HepG2 (cell line): Measurements from ENCODE around the gene MAT2A. TPM values are rescaled to one million over a fixed set of nuclear protein-coding genes. Genes with fewer than 3 reads are reported as not detected.

ENCODE experiments used
- ATAD3A ChIP-seq: sonication (generic); formaldehyde crosslinking; IDR thresholded peaks from 2 replicates; pipeline ENCODE4 v1.4.0; 2020; ENCODE audit warnings: missing genetic modification reagents
- CBFB ChIP-seq: sonication (generic); formaldehyde crosslinking; IDR thresholded peaks from 2 replicates; pipeline ENCODE4 v1.4.0; 2020; ENCODE audit warnings: missing genetic modification reagents
- FOXK1 ChIP-seq: sonication (generic); formaldehyde crosslinking; IDR thresholded peaks from 2 replicates; pipeline ENCODE4 v1.4.0; 2020; ENCODE audit warnings: low read depth, missing genetic modification reagents, borderline replicate concordance
- GATAD1 ChIP-seq: IDR thresholded peaks from 2 replicates; pipeline ENCODE4 v1.6.1; 2016; ENCODE audit warnings: missing genetic modification reagents, missing compliant biosample characterization
- KAT8 ChIP-seq: IDR thresholded peaks from 2 replicates; pipeline ENCODE4 v1.6.1; 2016; ENCODE audit warnings: missing genetic modification reagents, missing compliant biosample characterization
- KDM1A ChIP-seq: IDR thresholded peaks from 2 replicates; pipeline ENCODE4 v1.6.1; 2016; ENCODE audit warnings: missing compliant biosample characterization
- KDM5B ChIP-seq: sonication (generic); formaldehyde crosslinking; IDR thresholded peaks from 2 replicates; pipeline ENCODE4 v1.4.0; 2020; ENCODE audit warnings: missing genetic modification reagents, mild to moderate bottlenecking, borderline replicate concordance
- SMYD3 ChIP-seq: sonication (generic); formaldehyde crosslinking; IDR thresholded peaks from 2 replicates; pipeline ENCODE4 v1.8.1; 2023; ENCODE audit warnings: mild to moderate bottlenecking, missing genetic modification reagents
- ZFYVE20 ChIP-seq: sonication (generic); formaldehyde crosslinking; IDR thresholded peaks from 2 replicates; pipeline ENCODE4 v1.8.0; 2023; ENCODE audit warnings: low read depth, mild to moderate bottlenecking, moderate library complexity, missing genetic modification reagents, borderline replicate concordance
- ZNF33B ChIP-seq: sonication (generic); formaldehyde crosslinking; IDR thresholded peaks from 2 replicates; pipeline ENCODE4 v1.5.1; 2020; ENCODE audit warnings: mild to moderate bottlenecking, missing genetic modification reagents
- ZNF510 ChIP-seq: sonication (generic); formaldehyde crosslinking; IDR thresholded peaks from 2 replicates; pipeline ENCODE4 v1.4.0; 2020; ENCODE audit warnings: low read depth, mild to moderate bottlenecking, missing genetic modification reagents
- ZNF530 ChIP-seq: sonication (generic); formaldehyde crosslinking; IDR thresholded peaks from 2 replicates; pipeline ENCODE4 v1.5.0; 2020; ENCODE audit warnings: low read depth, mild to moderate bottlenecking, missing genetic modification reagents
- ZNF839 ChIP-seq: sonication (generic); formaldehyde crosslinking; IDR thresholded peaks from 2 replicates; pipeline ENCODE4 v1.4.0; 2020; ENCODE audit warnings: missing genetic modification reagents, mild to moderate bottlenecking, borderline replicate concordance
- polyA plus RNA-seq, 8 experiments: library from polyadenylated mRNA; depleted of rRNA in 3 of 8; stranded (reverse) in 7 of 8; unstranded in 1 of 8; fragments of >200 nt; fragmentation: Illumina TruSeq in 4 of 8; extraction: Trizol in 4 of 8; gene quantifications; 2 replicates each; pipeline versions ENCODE4 v1.2.1 to v1.2.3, GENCODE V29; 2011 to 2016; ENCODE audit warnings: low read depth in 4 of 8, missing spikeins in 1 of 8, mixed read lengths in 1 of 8; ENCODE audit not compliant: insufficient read depth in 1 of 8
- total RNA-seq, 5 experiments: library from RNA; depleted of rRNA; stranded (reverse); fragments of >200 nt; fragmentation: Illumina TruSeq; extraction: Trizol; gene quantifications; 2 replicates each; pipeline ENCODE4 v1.2.3, GENCODE V29; 2016; ENCODE audit warnings: low read depth in 1 of 5
- TF ChIP-seq, protein P1 (sequence below), 2 experiments: sonication (generic) in 1 of 2; formaldehyde crosslinking in 1 of 2; IDR thresholded peaks; 2 replicates each; pipeline versions ENCODE4 v1.6.1 to v1.9.0; 2014 to 2022; ENCODE audit warnings: antibody characterized with exemption in 1 of 2, borderline replicate concordance in 1 of 2, inconsistent platforms in 1 of 2, low read depth in 1 of 2, missing genetic modification reagents in 1 of 2
- TF ChIP-seq, protein P2 (sequence below): sonication (generic); formaldehyde crosslinking; IDR thresholded peaks from 2 replicates; pipeline ENCODE4 v1.5.1; 2020; ENCODE audit warnings: missing genetic modification reagents, mild to moderate bottlenecking, borderline replicate concordance
- TF ChIP-seq, protein P3 (sequence below): sonication (generic); formaldehyde crosslinking; IDR thresholded peaks from 2 replicates; pipeline ENCODE4 v1.4.0; 2020; ENCODE audit warnings: missing genetic modification reagents, low read depth, mild to moderate bottlenecking, borderline replicate concordance
- TF ChIP-seq, protein P4 (sequence below): sonication (generic); formaldehyde crosslinking; IDR thresholded peaks from 2 replicates; pipeline ENCODE4 v1.9.0; 2022; ENCODE audit warnings: low read depth, missing genetic modification reagents

Gene MAT2A
- total and polyA plus RNA-seq, 2 of the 13 experiments (the other 11 are each of a cell fraction or from before 2014, with no cell fraction given), result 155 to 331 TPM

DNA sequence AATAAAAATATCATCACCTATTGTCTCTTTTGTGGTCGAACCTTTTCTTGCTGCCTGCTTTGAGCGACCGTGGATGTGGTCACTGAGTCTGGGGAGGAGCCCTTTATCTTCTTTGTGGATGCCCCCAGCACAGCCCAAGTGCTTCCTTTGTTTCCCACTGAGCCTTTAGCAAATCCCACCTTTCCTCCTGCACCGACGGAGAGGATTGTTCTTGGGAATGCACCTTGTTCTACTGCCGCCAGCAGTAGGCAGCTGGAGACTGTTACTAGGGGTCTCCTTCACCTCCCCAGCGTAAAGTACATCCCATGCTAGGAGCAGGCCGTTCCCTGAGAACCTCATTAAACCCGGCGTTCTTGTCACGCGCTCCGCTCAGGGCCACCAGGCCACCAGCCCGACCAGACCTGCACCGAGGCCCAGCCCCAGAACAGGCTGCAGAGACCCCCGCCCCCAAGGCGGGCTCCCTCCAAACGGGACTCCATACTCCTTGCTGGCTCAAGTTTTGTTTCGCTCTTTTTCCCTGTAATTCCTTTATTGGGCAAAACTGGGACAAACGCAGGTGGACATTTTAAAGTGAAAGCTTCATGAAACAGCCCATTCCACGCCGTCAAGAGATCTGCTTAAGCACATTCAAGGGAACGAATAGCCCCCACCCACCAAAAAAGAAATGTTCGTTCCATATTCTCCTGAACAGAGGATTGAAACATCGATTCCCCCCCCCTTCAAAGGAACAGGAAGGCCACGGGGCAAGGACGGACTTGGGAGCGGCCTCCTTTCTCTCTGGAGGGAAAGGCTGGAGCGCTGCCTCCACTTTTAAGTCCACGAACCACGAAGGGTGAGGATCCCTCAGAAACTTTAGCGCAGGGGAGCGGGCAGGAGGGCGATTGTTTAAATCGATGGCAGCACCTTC lies 1.1 kb upstream of the MAT2A start (continued):
- TF ChIP-seq, protein P1, sequence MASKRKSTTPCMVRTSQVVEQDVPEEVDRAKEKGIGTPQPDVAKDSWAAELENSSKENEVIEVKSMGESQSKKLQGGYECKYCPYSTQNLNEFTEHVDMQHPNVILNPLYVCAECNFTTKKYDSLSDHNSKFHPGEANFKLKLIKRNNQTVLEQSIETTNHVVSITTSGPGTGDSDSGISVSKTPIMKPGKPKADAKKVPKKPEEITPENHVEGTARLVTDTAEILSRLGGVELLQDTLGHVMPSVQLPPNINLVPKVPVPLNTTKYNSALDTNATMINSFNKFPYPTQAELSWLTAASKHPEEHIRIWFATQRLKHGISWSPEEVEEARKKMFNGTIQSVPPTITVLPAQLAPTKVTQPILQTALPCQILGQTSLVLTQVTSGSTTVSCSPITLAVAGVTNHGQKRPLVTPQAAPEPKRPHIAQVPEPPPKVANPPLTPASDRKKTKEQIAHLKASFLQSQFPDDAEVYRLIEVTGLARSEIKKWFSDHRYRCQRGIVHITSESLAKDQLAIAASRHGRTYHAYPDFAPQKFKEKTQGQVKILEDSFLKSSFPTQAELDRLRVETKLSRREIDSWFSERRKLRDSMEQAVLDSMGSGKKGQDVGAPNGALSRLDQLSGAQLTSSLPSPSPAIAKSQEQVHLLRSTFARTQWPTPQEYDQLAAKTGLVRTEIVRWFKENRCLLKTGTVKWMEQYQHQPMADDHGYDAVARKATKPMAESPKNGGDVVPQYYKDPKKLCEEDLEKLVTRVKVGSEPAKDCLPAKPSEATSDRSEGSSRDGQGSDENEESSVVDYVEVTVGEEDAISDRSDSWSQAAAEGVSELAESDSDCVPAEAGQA (IDR thresholded peaks at IDR 0.05; ENCODE audit: low read depth), result no peak
- TF ChIP-seq, protein P1 (CRISPR knock-in tag; IDR thresholded peaks at IDR 0.05; ENCODE audit: borderline replicate concordance), result no peak
- TF ChIP-seq GATAD1 (CRISPR knock-in tag) (no peak), ZNF839 (CRISPR knock-in tag) (no peak), KDM5B (no peak), ZNF33B (CRISPR knock-in tag) (no peak), SMYD3 (CRISPR knock-in tag) (no peak), KAT8 (CRISPR knock-in tag) (no peak; the same call in 1 of the 2 replicates), KDM1A (CRISPR knock-in tag) (no peak), ZNF530 (no peak), ZFYVE20 (CRISPR knock-in tag) (no peak), CBFB (no peak), FOXK1 (CRISPR knock-in tag) (no peak; the same call in 1 of the 2 replicates), ATAD3A (CRISPR knock-in tag) (no peak), ZNF510 (CRISPR knock-in tag) (no peak)
- TF ChIP-seq, protein P2, sequence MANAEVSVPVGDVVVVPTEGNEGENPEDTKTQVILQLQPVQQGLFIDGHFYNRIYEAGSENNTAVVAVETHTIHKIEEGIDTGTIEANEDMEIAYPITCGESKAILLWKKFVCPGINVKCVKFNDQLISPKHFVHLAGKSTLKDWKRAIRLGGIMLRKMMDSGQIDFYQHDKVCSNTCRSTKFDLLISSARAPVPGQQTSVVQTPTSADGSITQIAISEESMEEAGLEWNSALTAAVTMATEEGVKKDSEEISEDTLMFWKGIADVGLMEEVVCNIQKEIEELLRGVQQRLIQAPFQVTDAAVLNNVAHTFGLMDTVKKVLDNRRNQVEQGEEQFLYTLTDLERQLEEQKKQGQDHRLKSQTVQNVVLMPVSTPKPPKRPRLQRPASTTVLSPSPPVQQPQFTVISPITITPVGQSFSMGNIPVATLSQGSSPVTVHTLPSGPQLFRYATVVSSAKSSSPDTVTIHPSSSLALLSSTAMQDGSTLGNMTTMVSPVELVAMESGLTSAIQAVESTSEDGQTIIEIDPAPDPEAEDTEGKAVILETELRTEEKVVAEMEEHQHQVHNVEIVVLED (CRISPR knock-in tag), result no peak
- TF ChIP-seq, protein P3, sequence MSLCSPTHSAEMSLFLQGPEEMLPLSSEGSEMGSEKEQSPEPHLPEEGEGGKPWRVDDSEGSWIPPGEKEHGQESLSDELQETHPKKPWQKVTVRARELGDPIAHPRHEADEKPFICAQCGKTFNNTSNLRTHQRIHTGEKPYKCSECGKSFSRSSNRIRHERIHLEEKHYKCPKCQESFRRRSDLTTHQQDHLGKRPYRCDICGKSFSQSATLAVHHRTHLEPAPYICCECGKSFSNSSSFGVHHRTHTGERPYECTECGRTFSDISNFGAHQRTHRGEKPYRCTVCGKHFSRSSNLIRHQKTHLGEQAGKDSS (CRISPR knock-in tag), result no peak
- TF ChIP-seq, protein P4, sequence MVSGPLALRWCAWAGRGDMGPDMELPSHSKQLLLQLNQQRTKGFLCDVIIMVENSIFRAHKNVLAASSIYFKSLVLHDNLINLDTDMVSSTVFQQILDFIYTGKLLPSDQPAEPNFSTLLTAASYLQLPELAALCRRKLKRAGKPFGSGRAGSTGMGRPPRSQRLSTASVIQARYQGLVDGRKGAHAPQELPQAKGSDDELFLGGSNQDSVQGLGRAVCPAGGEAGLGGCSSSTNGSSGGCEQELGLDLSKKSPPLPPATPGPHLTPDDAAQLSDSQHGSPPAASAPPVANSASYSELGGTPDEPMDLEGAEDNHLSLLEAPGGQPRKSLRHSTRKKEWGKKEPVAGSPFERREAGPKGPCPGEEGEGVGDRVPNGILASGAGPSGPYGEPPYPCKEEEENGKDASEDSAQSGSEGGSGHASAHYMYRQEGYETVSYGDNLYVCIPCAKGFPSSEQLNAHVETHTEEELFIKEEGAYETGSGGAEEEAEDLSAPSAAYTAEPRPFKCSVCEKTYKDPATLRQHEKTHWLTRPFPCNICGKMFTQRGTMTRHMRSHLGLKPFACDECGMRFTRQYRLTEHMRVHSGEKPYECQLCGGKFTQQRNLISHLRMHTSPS (CRISPR knock-in tag), result no peak
